Effector CD4-positive, alpha-beta T cell (primary cell): ENCODE results near the gene UBE2R2.
"Not testable (repeated sequence)": the region's sequence is repeated elsewhere in the genome, so short reads cannot be mapped to it uniquely, and the experiment has no call there.

Experiments used
- DNase-seq: peaks from one replicate; pipeline ENCODE4 v3.0.0-alpha.2; 2020

The UBE2R2 gene

DNA sequence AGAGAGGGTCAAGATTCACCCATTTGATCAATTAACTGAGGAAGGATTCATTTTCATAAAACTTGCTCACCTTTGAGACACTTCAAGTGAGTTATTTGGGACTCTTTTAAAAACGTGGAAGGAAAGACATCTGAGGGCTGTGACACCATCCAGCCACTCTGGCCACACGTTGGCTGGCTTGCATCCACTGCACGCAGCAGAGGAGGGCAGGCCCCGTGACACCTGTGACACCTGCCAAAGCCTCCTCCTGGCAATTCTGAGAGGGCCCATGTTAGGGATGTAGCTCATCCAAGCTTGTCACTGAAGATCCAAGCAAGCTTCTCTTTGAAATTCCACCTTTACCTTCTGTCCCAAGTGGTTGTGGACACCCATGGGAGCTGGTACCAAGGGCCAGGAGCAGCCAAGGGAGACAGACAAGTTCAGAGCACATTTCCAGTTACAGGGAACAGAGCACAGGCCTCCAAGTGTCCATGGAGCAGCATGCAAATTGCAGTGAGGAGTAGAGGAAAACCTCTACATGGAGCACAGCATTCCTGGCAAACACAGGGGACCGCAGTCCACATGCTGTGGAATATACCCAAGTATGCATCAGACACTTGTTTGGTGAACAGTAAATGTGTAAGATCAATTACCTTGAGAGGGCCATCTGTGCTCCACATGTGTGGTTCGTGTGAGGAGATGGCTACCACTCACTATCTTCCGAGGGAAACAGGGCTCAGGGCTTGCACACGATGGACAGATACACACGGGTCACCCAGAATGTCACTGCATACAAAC lies 16.8 kb upstream of the UBE2R2 start:
- DNase-seq, result no peak

DNA sequence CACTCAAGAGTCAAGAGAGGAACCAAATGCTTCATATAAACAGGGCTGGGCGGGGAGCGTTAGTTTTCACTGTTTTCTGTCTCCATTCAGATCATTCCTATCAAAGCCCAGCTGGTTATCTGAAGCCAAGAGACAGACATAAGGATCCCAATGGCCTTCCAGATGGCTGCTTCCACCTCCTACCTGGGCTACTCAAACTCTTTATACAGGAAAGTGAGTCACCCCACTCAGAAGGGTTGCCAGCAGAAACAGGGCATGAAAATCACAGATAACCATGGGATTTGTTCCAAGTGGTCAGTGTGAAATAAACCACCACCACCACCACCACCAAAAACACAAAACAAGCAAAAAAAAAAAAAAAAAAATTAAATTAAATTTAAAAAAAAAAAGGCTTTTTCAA lies 16.1 kb upstream of the UBE2R2 start:
- no peak for DNase-seq

DNA sequence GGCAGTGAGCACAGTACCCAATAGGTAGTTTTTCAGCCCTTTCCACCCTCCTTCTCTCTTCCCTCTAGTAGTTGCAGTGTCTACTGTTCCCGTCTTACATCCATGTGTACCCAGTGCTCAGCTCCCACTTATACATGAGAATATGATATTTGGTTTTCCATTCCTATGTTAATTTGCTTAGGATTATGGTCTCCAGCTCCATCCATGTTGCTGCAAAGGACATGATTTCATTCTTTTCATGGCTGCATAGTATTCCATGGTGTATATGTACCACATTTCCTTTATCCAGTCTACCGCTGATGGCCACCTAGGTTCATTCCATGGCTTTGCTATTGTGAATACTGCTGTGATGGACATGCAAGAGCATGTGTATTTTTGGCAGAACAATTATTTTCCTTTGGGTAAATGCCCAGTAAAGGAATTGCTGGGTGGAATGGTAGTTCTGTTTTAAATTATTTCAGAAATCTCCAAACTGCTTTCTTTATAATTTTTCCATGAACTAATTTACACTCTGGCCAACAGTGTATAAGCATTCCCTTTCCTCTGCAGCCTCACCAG lies 14.9 kb upstream of the UBE2R2 start:
- not testable (repeated sequence) for DNase-seq

DNA sequence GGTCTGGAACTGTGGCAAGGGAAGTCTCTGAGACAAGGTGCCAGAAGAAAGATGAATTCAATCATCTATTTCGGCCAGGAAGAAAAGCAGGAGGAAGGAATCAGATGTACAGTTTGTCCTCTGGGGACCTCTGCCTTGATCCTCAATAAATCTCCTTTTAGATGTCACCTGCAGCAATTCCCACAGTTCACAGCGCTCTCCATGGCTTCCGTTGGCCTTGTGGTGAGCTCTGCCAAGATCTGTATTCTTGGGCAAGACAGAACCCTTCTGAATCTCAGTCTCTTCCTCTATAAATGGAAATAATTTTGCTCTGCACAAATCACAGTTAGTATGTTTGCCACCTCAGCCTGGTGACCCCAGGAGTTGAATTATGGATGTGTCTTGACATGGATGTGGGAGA lies 12.8 kb upstream of the UBE2R2 start:
- DNase-seq, result not testable (repeated sequence)

DNA sequence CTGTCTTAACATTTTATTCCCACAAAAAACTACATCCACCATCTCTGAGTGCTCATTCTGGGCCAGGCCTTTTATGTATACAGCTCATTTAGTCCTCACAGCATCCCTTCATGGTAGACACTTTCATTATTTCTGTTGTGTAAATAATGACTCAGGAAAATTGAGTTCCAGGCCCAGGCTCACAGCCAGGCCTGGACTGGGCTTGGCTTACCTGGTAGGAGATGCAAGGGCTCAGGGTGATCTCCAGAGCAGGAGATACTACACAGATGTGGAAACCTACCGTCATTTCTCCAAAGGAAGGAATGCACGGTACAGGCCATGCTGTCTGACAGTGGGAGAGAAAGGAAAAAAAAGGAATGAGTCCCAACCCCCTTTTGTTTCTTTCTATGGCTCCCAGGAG lies 9.8 kb upstream of the UBE2R2 start:
- DNase-seq, result not testable (repeated sequence)

DNA sequence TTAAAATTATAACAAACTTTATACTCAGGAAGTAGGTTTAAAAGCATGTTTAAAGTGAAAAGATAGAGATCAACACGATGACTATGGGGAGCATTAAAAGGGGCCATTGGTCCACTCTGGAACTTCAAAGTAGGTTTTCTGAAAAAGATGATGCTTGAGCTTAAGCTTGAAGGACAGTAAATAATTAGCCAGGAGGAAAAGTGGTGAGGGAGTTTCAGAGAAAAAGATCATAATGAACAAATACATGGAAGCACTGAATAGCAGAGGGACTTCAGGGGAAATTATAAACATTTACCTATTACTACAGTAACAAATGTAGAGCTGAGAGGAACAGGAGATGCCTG lies 8.0 kb upstream of the UBE2R2 start:
- DNase-seq, result not testable (repeated sequence)

DNA sequence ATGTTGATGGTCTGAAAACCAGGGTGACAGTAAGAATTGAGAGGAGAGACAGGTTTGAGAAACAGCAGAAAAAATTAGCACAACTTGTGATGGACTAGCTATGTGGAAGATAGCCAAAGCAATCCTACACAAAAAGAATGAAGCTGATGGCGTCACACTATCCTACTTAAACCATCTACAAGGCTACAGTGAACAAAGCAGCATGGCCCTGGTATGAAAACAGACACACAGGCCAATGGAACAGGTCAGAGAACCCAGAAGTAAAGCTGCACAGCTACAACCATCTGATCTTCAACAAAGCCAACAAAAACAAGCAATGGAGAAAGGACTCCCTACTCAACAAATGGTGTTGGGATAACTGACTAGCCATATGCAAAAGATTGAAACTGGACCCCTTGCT lies 7.5 kb upstream of the UBE2R2 start:
- DNase-seq, result no peak

DNA sequence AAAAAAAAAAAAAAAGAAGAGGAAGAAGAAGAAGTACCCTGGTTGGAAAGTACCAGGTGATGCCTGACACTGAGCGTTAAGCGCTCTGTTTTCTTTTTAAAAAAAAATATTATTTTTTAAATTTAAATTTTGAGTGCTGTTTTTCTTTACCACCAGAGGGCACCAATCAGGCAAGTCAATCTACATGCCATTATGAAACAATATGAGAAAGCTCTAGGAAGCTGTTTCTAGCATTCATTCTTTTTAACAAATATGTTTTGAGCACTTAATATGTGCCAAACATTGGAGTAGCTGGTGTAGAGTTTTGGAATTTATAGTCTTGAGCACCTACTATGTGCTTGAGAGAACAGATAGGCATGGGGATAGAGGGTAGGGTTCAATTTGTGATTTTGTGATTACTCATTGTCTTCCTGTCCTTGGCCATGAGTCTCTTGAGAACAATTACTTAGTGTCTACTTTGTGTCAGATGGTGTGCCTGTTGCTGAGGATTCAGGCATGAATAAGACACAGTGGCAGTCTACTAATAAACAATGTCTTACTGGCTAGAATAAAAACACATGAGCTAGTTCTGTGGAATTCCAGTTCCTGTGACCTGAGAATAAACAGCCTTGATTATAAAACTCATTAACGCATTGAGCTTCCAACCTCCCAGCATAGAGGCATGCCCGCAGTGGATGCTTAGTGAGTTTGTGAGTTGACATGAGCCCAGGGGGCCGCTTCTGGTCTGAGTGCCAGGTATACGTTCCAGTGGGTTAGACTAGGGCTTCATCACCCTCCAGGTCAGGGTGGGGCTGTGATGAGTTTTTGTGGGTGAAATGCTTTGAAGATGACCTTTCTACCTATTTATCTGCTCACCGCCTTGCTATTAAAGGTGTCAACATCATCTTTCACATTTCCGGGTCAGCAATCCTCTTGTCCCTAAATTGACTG lies 3.0 kb upstream of the UBE2R2 start:
- no peak for DNase-seq

DNA sequence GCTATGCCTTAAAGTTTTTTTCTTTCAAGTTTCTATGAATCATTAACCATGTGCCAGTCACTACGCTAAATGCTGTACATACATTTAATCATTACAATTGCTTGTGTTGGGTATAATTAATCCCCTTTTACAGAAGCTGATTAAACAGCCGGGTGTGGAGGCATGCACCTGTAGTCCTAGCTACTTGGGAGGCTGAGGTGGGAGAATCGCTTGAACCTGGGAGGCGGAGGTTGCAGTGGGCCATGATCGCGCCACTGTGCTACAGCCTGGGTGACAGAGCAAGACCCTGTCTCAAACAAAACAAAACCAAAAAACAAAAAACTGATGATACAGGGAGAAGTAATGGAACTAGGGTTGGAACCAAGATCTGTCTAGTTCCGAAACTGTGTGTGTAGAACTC lies 1.2 kb upstream of the UBE2R2 start:
- DNase-seq, result no peak

DNA sequence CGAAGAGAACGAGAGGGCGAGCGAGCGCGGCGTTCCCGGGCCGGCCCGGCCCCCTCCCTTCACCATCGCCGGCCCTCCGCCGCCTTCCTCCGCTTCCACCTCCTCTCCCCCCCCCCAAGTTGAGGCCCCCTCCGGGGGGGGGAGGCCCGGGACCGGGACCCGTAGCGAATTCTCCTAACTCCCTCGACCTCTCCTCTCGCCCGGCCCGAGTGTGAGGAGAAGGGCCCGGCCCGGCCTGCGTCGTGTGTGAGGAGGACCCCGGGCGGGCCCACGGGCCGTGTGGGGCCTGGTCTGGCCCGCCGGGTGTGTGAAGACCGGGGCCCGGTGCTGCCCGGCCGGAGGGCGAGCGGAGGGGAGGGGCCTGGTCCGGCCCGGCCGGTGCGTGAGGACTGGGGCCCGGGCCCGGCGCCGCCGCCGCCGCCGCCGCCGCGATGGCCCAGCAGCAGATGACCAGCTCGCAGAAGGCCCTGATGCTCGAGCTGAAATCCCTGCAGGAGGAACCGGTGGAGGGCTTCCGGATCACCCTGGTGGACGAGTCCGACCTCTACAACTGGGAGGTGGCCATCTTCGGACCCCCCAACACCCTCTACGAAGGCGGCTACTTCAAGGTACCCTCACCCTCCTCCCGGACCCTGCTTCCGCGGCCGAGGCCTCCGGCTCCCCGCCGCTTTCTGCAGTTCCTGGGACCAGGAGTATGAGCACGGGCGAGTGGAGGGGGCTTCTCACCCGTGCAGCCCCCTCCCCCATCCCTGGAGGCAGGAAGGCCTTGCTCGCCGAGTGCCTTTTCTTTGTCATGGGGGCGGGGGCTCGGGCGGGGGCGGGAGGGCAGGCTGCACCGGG lies 587 bp downstream of the UBE2R2 start:
- peak; percentile 32 for DNase-seq

DNA sequence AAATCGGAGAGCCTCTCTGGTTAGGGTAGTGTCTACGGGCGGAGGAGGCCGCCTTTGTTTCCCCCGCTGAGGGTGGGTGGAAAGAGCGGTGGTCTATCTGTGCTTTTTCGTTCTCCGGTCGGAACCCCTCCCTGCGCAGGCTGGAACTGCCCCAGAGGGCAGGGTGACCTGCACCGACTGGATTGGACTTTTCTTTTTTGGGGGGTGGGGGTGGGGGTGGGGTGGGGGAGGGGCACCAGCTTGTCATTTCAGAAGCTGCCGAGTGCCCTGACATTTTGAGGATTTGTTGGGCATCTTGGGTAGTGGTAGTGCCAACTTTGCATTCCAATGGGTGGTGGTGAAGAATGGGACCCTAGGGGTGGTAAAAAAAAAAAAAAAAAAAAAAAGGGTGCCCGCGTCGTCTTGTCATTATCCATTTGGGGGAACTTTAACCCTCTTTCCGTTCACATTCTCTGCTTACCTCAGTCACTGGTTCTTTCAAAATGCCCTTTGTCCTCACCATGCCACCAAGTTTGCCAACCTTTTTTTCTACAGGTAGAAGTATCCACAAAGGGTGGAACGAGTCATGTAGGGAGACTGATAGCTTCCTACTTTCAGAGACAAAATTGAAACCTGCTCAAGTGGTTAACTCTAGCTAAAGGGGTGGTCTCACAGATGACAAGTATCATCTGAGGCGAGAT lies 1.3 kb downstream of the UBE2R2 start:
- DNase-seq, result no peak

DNA sequence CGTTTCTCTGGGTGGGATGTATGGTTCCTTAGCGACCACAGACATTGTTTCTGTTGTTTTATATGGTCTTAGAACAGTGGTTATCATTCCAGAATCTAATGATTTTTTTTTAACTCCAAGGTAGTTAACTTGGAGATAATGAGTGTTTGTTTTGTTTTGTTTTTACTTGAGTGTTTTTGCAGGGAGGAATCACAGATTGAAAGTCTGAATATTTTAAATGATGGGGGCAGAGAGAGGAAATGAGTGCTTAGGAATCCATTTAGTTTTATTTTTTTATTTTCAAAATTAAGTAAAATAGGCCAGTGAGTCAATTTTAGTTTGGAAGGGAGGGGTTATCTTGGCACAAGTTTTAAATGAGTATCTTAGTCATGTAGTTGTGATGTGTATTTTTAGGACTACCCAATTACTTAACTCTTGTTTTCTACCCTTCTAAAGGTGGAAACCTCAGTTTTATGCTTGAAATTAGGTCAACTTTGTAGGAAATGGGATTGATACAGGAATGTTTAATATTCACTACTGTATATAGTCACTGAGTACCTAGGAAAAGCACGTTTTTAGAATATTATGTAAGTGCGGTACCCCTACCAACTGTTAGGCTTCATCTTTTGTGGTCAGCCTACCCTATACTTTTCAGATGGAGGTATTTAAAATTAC lies 2.0 kb downstream of the UBE2R2 start:
- no peak for DNase-seq

DNA sequence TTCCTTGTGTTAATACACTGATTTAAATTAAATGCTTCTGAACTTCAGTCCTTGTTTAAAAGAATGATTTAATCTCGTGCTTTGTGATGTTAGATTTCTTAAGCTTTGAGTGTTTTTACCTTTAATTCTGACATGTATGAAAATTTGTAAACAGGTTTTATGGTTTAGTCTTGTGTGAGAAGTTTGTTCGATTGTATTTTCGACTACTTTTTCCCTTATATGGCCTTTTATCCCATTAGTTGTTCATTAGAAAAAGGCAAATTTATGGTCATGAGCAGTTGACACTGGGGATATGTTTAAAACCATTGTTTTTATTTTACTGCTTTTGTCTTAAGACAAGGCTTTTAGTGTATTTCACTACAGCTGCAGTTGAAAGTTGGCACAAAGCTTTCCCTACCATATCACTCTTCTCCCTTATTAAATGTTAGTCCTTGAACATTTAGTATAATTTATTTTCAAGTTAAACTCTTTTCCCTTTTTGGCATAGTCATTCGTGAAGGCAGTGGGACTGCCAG lies 3.3 kb downstream of the UBE2R2 start:
- DNase-seq, result no peak

DNA sequence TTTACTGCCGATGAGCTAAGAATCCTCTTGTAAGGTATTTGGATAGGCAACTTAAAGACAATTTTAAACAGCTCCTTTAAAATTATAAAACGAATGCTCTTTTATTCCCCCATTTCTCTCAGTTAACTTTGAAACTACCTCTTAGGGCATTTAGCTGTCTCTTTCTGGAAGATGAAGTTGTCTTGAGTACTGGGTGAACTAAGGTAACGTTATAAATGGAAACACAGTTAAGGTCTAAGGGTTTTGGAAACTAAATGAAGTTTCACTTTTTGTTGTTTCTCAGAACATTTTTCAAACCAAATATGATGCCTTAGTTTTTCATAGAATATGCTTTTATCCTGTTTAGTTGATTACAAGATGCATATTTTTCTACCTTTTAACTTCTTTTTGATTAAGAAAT lies 6.8 kb downstream of the UBE2R2 start:
- no peak for DNase-seq

DNA sequence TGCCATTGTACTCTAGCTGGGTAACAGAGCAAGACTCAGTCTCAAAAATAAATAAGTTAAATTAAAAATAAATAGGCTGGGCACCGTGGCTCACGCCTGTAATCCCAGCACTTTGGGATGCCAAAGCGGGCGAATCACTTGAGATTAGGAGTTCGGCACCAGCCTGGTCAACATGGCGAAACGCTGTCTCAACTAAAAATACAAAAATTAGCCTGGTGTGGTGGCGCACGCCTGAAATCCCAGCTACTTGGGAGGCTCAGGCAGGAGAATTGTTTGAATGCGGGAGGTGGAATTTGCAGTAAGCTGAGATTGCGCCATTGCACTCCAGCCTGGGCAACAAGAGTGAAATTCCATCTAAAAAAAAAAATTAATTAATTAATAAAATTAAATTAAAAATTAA lies 10.3 kb downstream of the UBE2R2 start:
- not testable (repeated sequence) for DNase-seq

DNA sequence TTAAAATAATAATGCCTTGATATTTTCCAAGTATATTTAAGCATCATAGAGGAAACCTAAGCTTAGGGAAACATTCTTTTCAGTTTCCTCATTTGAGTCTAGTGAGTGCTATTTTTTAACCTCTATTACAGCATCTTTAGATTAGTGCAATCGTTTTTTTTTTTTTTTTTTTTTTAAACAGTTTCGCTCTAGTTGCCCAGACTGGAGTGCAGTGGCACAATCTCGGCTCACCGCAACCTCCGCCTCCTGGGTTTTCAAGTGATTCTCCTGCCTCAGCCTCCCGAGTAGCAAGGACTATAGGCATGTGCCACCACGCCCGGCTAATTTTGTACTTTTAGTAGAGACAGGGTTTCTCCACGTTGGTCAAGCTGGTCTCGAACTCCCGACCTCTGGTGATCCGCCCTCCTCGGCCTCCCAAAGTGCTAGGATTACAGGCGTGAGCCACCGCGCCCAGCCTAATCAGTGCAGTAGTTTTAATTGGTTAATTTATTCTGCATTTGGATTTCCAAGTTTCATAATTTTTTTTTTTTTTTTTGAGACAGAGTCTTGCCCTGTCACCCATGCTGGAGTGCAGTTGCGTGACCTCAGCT lies 12.8 kb downstream of the UBE2R2 start:
- not testable (repeated sequence) for DNase-seq

DNA sequence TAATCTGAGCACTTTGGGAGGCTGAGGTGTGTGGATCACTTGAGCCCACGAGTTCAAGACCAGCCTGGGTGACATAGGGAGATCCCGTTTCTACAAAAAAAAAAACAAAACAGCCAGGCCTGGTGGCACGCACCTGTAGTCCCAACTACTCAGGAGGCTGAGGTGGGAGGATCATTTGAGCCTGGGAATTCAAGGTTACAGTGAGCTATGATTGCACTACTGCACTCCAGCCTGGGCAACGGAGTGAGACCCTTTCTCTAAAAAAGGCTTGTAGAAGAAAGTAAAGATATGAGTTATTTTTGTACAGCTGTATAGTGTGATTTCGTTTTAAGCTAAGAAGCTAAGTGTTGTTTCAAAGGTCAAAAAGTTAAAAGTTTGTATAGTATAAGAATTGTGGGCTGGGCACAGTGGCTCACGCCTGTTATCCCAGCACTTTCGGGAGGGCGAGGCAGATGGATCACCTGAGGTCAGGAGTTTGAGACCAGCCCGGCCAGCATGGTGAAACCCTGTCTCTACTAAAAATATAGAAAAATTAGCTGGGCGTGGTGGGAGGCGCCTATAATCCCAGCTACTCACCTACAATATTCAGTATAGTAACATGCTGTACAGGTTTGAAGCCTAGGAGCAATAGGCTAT lies 18.8 kb downstream of the UBE2R2 start:
- DNase-seq, result no peak

DNA sequence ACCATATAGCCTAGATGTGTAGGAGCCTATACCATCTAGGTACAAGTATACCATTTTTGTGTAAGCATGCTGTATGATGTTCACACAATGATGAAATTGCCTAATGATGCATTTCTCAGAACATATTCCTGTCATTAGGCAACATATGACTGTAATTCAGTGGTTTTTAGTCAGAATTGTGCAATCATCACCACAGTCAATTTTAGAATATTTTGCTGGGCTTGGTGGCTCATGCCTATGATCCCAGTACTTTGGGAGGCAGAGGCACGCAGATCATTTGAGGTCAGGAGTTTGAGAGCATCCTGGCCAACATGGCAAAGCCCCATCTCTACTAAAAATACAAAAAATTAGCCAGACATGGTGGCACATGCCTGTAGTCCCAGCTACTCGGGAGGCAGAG lies 19.3 kb downstream of the UBE2R2 start:
- not testable (repeated sequence) for DNase-seq

DNA sequence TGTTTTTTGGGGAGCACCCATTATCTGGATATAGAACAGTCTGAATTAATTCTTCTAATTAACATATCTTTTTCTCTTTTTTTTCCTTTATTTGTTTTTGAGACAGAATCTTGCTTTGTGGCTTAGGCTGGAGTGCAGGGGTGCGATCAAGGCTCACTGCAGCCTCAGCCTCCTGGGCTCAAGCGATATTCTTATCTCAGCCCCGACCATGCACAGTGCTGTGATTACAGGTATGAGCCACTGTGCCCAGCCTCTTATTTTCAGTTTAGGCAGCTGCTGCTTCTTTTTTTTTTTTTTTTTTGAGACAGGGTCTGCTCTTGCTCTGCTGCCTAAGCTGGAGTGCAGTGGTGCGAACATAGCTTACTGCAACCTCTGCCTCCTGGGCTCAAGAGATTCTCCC lies 20.2 kb downstream of the UBE2R2 start:
- no peak for DNase-seq

DNA sequence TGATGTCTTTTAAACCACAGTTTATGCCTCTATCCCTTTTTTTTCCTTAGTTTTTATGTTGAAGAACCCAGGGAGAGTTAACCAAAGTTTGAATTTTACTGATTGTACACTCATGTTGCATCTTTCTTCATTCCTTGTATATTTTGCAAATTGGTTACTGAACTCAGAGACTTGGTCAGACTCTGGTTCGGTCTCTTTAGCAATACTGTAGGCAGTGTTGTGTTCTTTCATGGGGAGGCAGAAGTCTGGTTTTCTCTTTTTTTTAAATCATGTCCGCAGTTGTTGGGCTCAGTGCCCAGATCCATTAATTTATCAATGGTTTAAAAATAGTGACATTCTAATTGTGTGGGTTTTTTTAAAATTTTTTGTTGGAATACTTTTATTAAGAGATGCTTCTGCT lies 23.4 kb downstream of the UBE2R2 start:
- DNase-seq, result no peak
